Measurements from ENCODE around the gene SUPT3H. TPM values are rescaled to one million over a fixed set of nuclear protein-coding genes. Genes with fewer than 3 reads are reported as not detected.

The SUPT3H gene
- total and polyA plus RNA-seq, 5 donors = 3.1 to 4.5 (median 4.1) TPM

DNA sequence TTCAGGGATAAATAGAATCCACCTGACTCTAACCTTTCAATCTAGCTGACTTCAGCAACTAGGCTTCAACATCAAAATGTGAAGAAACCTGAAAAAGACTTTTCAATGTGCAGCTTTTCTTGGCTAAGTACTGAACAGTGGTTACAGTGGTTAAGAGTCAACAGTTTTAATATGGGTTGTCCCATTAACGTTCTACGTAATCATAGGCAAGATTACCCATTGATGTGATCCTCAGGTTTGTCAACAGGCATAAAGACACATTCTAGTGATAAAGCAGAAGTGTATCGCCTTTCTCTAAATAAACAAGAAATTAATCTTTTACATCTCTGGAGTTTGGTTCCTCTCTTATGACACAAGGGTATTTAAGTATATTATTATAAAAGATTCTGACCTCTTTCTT, 203.7 kb downstream of the SUPT3H start:
- no peak overlapping the region for H3K27ac ChIP-seq (ENCODE audit: low read length)
- H3K9me3 ChIP-seq (ENCODE audit: control insufficient read depth, low read length) = no peaks in the 10 kb centered on the region
- no peak overlapping the region for H3K4me3 ChIP-seq (ENCODE audit: low read length)
- 51% methylated on average over 3 of the region's 3 CpGs for WGBS
- H3K27me3 ChIP-seq (ENCODE audit: control insufficient read depth, insufficient read depth) = no peaks in the 10 kb centered on the region
- ATAC-seq (no peak), DNase-seq (no peak)
- intact Hi-C loops (cut with DNase I) = no loop called here
- H3K4me1 ChIP-seq (ENCODE audit: control insufficient read depth, insufficient read depth, low read length) = no peaks in the 10 kb centered on the region

DNA sequence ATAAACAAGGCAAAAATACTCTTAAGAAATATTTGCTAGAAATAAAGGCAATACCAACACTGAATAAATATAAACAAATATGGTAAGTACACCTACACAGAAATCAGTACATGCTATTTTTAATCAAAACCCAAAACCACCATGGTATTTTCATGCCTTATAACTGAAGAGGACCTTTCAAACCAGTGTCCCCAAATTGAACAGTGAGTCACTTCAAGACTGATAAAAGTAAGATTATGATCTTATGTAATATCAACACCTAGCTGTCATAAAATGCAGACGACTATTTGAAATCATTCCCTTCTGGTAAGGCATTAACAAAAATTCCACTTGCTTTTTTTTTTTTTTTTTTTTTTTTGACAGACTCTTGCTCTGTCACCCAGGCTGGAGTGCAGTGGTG, 206.4 kb downstream of the SUPT3H start:
- ATAC-seq (no peak), DNase-seq (no peak)
- H3K4me3 ChIP-seq (ENCODE audit: low read length) = no peak overlapping the region
- no peaks in the 10 kb centered on the region for H3K4me1 ChIP-seq (ENCODE audit: control insufficient read depth, insufficient read depth, low read length)
- WGBS = 45% methylated on average over 1 of the region's 1 CpG
- H3K9me3 ChIP-seq (ENCODE audit: control insufficient read depth, low read length) = no peaks in the 10 kb centered on the region
- intact Hi-C loops (cut with DNase I) = no loop called here
- no peak overlapping the region for H3K27ac ChIP-seq (ENCODE audit: low read length)
- H3K27me3 ChIP-seq (ENCODE audit: control insufficient read depth, insufficient read depth) = no peaks in the 10 kb centered on the region

GRCh38 chr6:45170309-45170708, 207.4 kb downstream of the SUPT3H start:
- no peaks in the 10 kb centered on the region for H3K4me1 ChIP-seq (ENCODE audit: control insufficient read depth, insufficient read depth, low read length)
- no peak for DNase-seq
- ATAC-seq = no peak
- 91% methylated on average over 2 of the region's 2 CpGs for WGBS
- H3K9me3 ChIP-seq (ENCODE audit: control insufficient read depth, low read length) = no peaks in the 10 kb centered on the region
- intact Hi-C loops (cut with DNase I) = no loop called here
- no peak overlapping the region for H3K27ac ChIP-seq (ENCODE audit: low read length)
- H3K27me3 ChIP-seq (ENCODE audit: control insufficient read depth, insufficient read depth) = no peaks in the 10 kb centered on the region
- H3K4me3 ChIP-seq (ENCODE audit: low read length) = no peak overlapping the region

GRCh38 chr6:45169815-45170214, 207.9 kb downstream of the SUPT3H start:
- intact Hi-C loops (cut with DNase I) = no loop called here
- Histone ChIP-seq H3K4me3 (ENCODE audit: low read length) (no peak overlapping the region), H3K4me1 (ENCODE audit: control insufficient read depth, insufficient read depth, low read length) (no peaks in the 10 kb centered on the region), H3K27ac (ENCODE audit: low read length) (no peak overlapping the region), H3K27me3 (ENCODE audit: control insufficient read depth, insufficient read depth) (no peaks in the 10 kb centered on the region), H3K9me3 (ENCODE audit: control insufficient read depth, low read length) (no peaks in the 10 kb centered on the region)
- 64% methylated on average over 2 of the region's 2 CpGs for WGBS
- ATAC-seq (no peak), DNase-seq (no peak)

DNA sequence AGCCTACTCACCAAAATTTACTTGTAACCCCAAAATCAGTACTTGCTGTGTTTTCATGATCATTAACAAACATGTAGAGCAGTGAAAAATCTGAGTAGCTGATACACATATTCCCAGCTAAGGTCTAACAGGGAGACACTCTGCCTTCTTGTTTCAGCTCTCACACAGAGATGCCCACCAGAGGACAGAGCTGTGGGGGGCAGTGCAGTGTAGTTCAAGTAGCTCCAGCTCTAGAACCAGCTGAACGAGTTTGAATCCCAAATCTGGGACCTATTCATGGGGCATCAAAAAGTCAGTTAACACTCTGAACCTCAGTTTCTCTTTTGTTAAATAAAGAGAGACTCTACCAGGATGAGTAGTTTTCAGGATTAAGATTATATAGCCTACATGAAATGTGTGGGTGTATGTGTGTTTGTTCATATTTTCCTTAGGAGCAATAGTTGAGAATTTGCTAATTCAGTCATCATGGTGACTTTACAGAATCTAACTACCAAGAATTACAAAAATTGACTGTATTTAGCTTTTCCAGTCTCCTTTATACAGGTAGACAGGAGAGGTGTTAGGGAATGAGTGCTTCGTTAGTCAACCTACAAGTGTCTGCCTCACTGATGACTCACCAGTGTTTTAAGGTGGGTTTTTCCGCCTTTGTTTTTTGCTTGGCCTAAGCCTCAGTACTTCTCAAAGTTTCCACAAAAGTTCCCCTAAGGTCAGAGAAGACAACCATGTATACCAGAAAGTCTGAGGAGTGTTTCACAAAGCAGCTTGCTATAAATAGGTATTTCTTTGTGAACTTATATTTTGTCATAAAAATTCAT, 213.6 kb downstream of the SUPT3H start:
- ATAC-seq (no peak), DNase-seq (no peak)
- no peaks in the 10 kb centered on the region for H3K4me1 ChIP-seq (ENCODE audit: control insufficient read depth, insufficient read depth, low read length)
- no peaks in the 10 kb centered on the region for H3K9me3 ChIP-seq (ENCODE audit: control insufficient read depth, low read length)
- no peak overlapping the region for H3K4me3 ChIP-seq (ENCODE audit: low read length)
- intact Hi-C loops (cut with DNase I) = no loop called here
- no peak overlapping the region for H3K27ac ChIP-seq (ENCODE audit: low read length)
- H3K27me3 ChIP-seq (ENCODE audit: control insufficient read depth, insufficient read depth) = no peaks in the 10 kb centered on the region
- 90% methylated on average over 3 of the region's 3 CpGs for WGBS

GRCh38 chr6:45160305-45160704, 217.4 kb downstream of the SUPT3H start:
- DNase-seq = no peak
- intact Hi-C loops (cut with DNase I) = no loop called here
- Histone ChIP-seq H3K4me3 (ENCODE audit: low read length) (no peak overlapping the region), H3K4me1 (ENCODE audit: control insufficient read depth, insufficient read depth, low read length) (no peaks in the 10 kb centered on the region), H3K9me3 (ENCODE audit: control insufficient read depth, low read length) (no peaks in the 10 kb centered on the region), H3K27ac (ENCODE audit: low read length) (no peak overlapping the region), H3K27me3 (ENCODE audit: control insufficient read depth, insufficient read depth) (no peaks in the 10 kb centered on the region)
- WGBS = 94% methylated on average over 4 of the region's 4 CpGs
- no peak for ATAC-seq

- Histone ChIP-seq H3K4me1 (ENCODE audit: control insufficient read depth, insufficient read depth, low read length) (no peaks in the 10 kb centered on the region), H3K27ac (ENCODE audit: low read length) (no peak overlapping the region), H3K4me3 (ENCODE audit: low read length) (no peak overlapping the region), H3K9me3 (ENCODE audit: control insufficient read depth, low read length) (no peaks in the 10 kb centered on the region), H3K27me3 (ENCODE audit: control insufficient read depth, insufficient read depth) (no peaks in the 10 kb centered on the region)
- WGBS = 55% methylated on average over 2 of the region's 2 CpGs
- intact Hi-C loops (cut with DNase I) = no loop called here
- ATAC-seq (no peak), DNase-seq (no peak)
These were observed 221.7 kb downstream of the SUPT3H start for GRCh38 chr6:45156075-45156474.

GRCh38 chr6:45155341-45155894, 222.3 kb downstream of the SUPT3H start:
- intact Hi-C loops (cut with DNase I) = no loop called here
- Histone ChIP-seq H3K27ac (ENCODE audit: low read length) (no peak overlapping the region), H3K9me3 (ENCODE audit: control insufficient read depth, low read length) (no peaks in the 10 kb centered on the region), H3K4me1 (ENCODE audit: control insufficient read depth, insufficient read depth, low read length) (no peaks in the 10 kb centered on the region), H3K4me3 (ENCODE audit: low read length) (no peak overlapping the region), H3K27me3 (ENCODE audit: control insufficient read depth, insufficient read depth) (no peaks in the 10 kb centered on the region)
- DNase-seq (no peak), ATAC-seq (no peak)
- over 99% methylated on average over 2 of the region's 2 CpGs for WGBS

GRCh38 chr6:45154679-45155078, 223.1 kb downstream of the SUPT3H start:
- H3K9me3 ChIP-seq (ENCODE audit: control insufficient read depth, low read length) = no peaks in the 10 kb centered on the region
- intact Hi-C loops (cut with DNase I) = no loop called here
- H3K4me3 ChIP-seq (ENCODE audit: low read length) = no peak overlapping the region
- no peaks in the 10 kb centered on the region for H3K27me3 ChIP-seq (ENCODE audit: control insufficient read depth, insufficient read depth)
- ATAC-seq (no peak), DNase-seq (no peak)
- H3K4me1 ChIP-seq (ENCODE audit: control insufficient read depth, insufficient read depth, low read length) = no peaks in the 10 kb centered on the region
- WGBS = 81% methylated on average over 3 of the region's 3 CpGs
- H3K27ac ChIP-seq (ENCODE audit: low read length) = no peak overlapping the region

- 88% methylated on average over 1 of the region's 1 CpG for WGBS
- Histone ChIP-seq H3K9me3 (ENCODE audit: control insufficient read depth, low read length) (no peaks in the 10 kb centered on the region), H3K4me1 (ENCODE audit: control insufficient read depth, insufficient read depth, low read length) (no peaks in the 10 kb centered on the region), H3K27me3 (ENCODE audit: control insufficient read depth, insufficient read depth) (no peaks in the 10 kb centered on the region), H3K4me3 (ENCODE audit: low read length) (no peak overlapping the region), H3K27ac (ENCODE audit: low read length) (no peak overlapping the region)
- no peak for ATAC-seq
- intact Hi-C loops (cut with DNase I) = no loop called here
- no peak for DNase-seq
These were observed 228.9 kb downstream of the SUPT3H start for GRCh38 chr6:45148711-45149341.

DNA sequence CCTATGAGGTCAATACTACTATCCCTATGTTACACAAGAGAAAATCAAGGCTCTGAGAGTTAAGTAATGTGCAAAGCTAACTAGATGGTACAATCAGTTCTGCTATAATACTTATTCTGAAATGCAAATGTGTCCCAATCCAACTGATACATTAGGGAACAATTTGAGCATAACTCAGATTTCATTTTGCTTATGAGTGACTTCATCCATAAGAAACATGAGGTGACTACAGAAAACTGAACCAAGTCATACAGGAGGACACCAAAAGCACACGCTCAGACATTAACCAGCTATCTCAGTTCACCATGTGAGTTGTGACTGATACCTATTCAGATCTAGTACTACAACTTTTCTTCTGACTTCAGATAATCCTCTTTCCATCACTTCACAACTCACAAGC, 229.5 kb downstream of the SUPT3H start:
- 80% methylated on average over 1 of the region's 1 CpG for WGBS
- intact Hi-C loops (cut with DNase I) = no loop called here
- H3K9me3 ChIP-seq (ENCODE audit: control insufficient read depth, low read length) = no peaks in the 10 kb centered on the region
- H3K4me1 ChIP-seq (ENCODE audit: control insufficient read depth, insufficient read depth, low read length) = no peaks in the 10 kb centered on the region
- no peak overlapping the region for H3K27ac ChIP-seq (ENCODE audit: low read length)
- no peak for ATAC-seq
- no peak overlapping the region for H3K4me3 ChIP-seq (ENCODE audit: low read length)
- DNase-seq = no peak
- no peaks in the 10 kb centered on the region for H3K27me3 ChIP-seq (ENCODE audit: control insufficient read depth, insufficient read depth)
